ENCODE measurements around the gene GSAP.

GRCh38 chr7:77271766-77272165 is 144.4 kb downstream of the GSAP start:
- TF ChIP-seq CTCF (IDR thresholded peaks at IDR 0.05; ENCODE audit: insufficient read depth, low read length, poor library complexity, severe bottlenecking) (no peak), EZH2phosphoT487 (conservative IDR thresholded peaks at IDR 0.05; ENCODE audit: low read length) (no peak)

All from SU-DHL-6 (cell line).